Thyroid gland (tissue), 4 donors: ENCODE data around the gene ANO1. TPM values are rescaled to one million over a fixed set of nuclear protein-coding genes. Genes with fewer than 3 reads are reported as not detected.

ENCODE experiments used
- DNase-seq, 2 donors: peaks; one replicate each; pipeline ENCODE4 v3.0.0-alpha.2; 2019
- H3K27ac ChIP-seq, 3 donors: fragments of 200-600 bp; sonication (generic); 1 replicate in 2 of 3; 2 replicates in 1 of 3; pipeline ENCODE4 v1.5.1; 2016 to 2019; ENCODE audit warnings: mild to moderate bottlenecking in 1 of 3, moderate library complexity in 1 of 3
- H3K27me3 ChIP-seq: fragments of 200-600 bp; sonication (generic); one replicate; pipeline ENCODE4 v1.5.1; 2019
- H3K36me3 ChIP-seq, 2 donors: fragments of 200-600 bp; sonication (generic); one replicate each; pipeline ENCODE4 v1.5.1; 2016 to 2019
- H3K4me1 ChIP-seq, 2 donors: fragments of 200-600 bp; sonication (generic); one replicate each; pipeline ENCODE4 v1.5.1; 2017 to 2019
- H3K4me3 ChIP-seq, 3 donors: fragments of 200-600 bp; sonication (generic); replicated peaks in 1 of 3; 1 replicate in 2 of 3; 2 replicates in 1 of 3; pipeline ENCODE4 v1.5.1; 2016; ENCODE audit warnings: mild to moderate bottlenecking in 1 of 3
- H3K9me3 ChIP-seq: fragments of 200-600 bp; sonication (generic); one replicate; pipeline ENCODE4 v1.5.1; 2017
- CTCF ChIP-seq, 6 experiments: fragments of 200-600 bp in 3 of 6; fragments of 450-650 bp in 3 of 6; sonication (generic) in 3 of 6; IDR thresholded peaks; one replicate each; pipeline ENCODE4 v1.5.1; 2016 to 2019; ENCODE audit warnings: antibody characterized with exemption in 6 of 6, mild to moderate bottlenecking in 2 of 6, inconsistent platforms in 1 of 6, moderate library complexity in 1 of 6
- POLR2A ChIP-seq, 2 donors: fragments of 450-650 bp; IDR thresholded peaks; one replicate each; pipeline ENCODE4 v1.6.1; 2017; ENCODE audit warnings: antibody characterized with exemption in 2 of 2, mild to moderate bottlenecking in 2 of 2, moderate library complexity in 1 of 2
- WGBS, 2 donors: methylation state at CpG; one replicate each; pipeline ENCODE4 v1.1.5; 2017; 5-methylcytosine and 5-hydroxymethylcytosine counted together
- intact Hi-C: fragments of 100-400 bp; cut with DNase I; formaldehyde crosslinking; loops from one replicate; pipeline ENCODE4 v1.15.1; 2023
- total RNA-seq, 4 donors: library from RNA; depleted of rRNA; stranded (reverse); fragments of >200 nt; gene quantifications; one replicate each; pipeline ENCODE4 v1.2.3, GENCODE V29; 2016

ANO1 gene
- total RNA-seq, 4 donors from 2014 or later: 25.8 to 56.2 (median 35.3) TPM

GRCh38 chr11:70050243-70050642 is 27.9 kb upstream of the ANO1 start:
- no peak for DNase-seq
- Histone ChIP-seq H3K4me3 (no peak overlapping the region), H3K4me1 (peaks cover 0 to 9% of the 10 kb centered on the region in 2 donors), H3K9me3 (no peaks in the 10 kb centered on the region), H3K27me3 (no peaks in the 10 kb centered on the region), H3K36me3 (no peaks in the 10 kb centered on the region), H3K27ac (no peak overlapping the region)
- no peak for TF ChIP-seq POLR2A (IDR thresholded peaks at IDR 0.05)
- TF ChIP-seq CTCF (IDR thresholded peaks at IDR 0.05): no peak
- intact Hi-C loops: no loop called here
- WGBS, 2 donors: 86 to 89% methylated on average over 6 to 7 of the region's 7 CpGs

- H3K4me1 ChIP-seq: peaks cover 0 to 2% of the 10 kb centered on the region in 2 donors
- TF ChIP-seq POLR2A (IDR thresholded peaks at IDR 0.05) (no peak), CTCF (IDR thresholded peaks at IDR 0.05) (no peak)
- H3K36me3 ChIP-seq: no peaks in the 10 kb centered on the region
- no peak for DNase-seq
- no peak overlapping the region for H3K27ac ChIP-seq
- whole genome bisulfite sequencing, 2 donors: 89 to 96% methylated on average over 3 of the region's 3 CpGs
- no peaks in the 10 kb centered on the region for H3K9me3 ChIP-seq
- no peaks in the 10 kb centered on the region for H3K27me3 ChIP-seq
- intact Hi-C loops: no loop called here
- no peak overlapping the region for H3K4me3 ChIP-seq
These were observed 24.1 kb upstream of the ANO1 start for GRCh38 chr11:70054004-70054403.

GRCh38 chr11:70055444-70055843 is 22.7 kb upstream of the ANO1 start:
- WGBS, 2 donors: 64 to 96% methylated on average over 3 of the region's 3 CpGs
- Histone ChIP-seq H3K9me3 (no peaks in the 10 kb centered on the region), H3K4me3 (no peak overlapping the region), H3K4me1 (peaks cover 0 to 8% of the 10 kb centered on the region in 2 donors), H3K27me3 (no peaks in the 10 kb centered on the region), H3K27ac (no peak overlapping the region), H3K36me3 (no peaks in the 10 kb centered on the region)
- intact Hi-C loops: no loop called here
- no peak for DNase-seq
- TF ChIP-seq POLR2A (IDR thresholded peaks at IDR 0.05): no peak
- TF ChIP-seq CTCF (IDR thresholded peaks at IDR 0.05): no peak

GRCh38 chr11:70057080-70057479 is 21.0 kb upstream of the ANO1 start:
- H3K27ac ChIP-seq: no peak overlapping the region
- no peaks in the 10 kb centered on the region for H3K36me3 ChIP-seq
- peaks cover 3 to 8% of the 10 kb centered on the region in 2 donors for H3K4me1 ChIP-seq
- no peak overlapping the region for H3K4me3 ChIP-seq
- no peaks in the 10 kb centered on the region for H3K9me3 ChIP-seq
- H3K27me3 ChIP-seq: no peaks in the 10 kb centered on the region
- 74 to 90% methylated on average over 3 of the region's 3 CpGs for WGBS, 2 donors
- TF ChIP-seq CTCF (IDR thresholded peaks at IDR 0.05) (no peak), POLR2A (IDR thresholded peaks at IDR 0.05) (no peak)
- no peak for DNase-seq
- intact Hi-C loops: no loop called here

- no peak for TF ChIP-seq POLR2A (IDR thresholded peaks at IDR 0.05)
- TF ChIP-seq CTCF (IDR thresholded peaks at IDR 0.05): no peak
- intact Hi-C loops: no loop called here
- Histone ChIP-seq H3K9me3 (no peaks in the 10 kb centered on the region), H3K27me3 (no peaks in the 10 kb centered on the region), H3K36me3 (no peaks in the 10 kb centered on the region), H3K4me3 (no peak overlapping the region), H3K27ac (no peak overlapping the region), H3K4me1 (peaks cover 7 to 15% of the 10 kb centered on the region in 2 donors)
- 76 to 79% methylated on average over 5 of the region's 5 CpGs for WGBS, 2 donors
- no peak for DNase-seq
These were observed 18.1 kb upstream of the ANO1 start for GRCh38 chr11:70059971-70060370.
